GM12891 (cell line): ENCODE results near the gene RUNX2.

Experiments
- POLR2A ChIP-seq: IDR thresholded peaks from 2 replicates; pipeline ENCODE4 v1.6.1; 2011; ENCODE audit warnings: low read depth, low read length, control low read depth
- POLR2AphosphoS5 ChIP-seq: IDR thresholded peaks from 2 replicates; pipeline ENCODE4 v1.6.1; 2011; ENCODE audit warnings: low read depth, low read length, control low read depth

DNA sequence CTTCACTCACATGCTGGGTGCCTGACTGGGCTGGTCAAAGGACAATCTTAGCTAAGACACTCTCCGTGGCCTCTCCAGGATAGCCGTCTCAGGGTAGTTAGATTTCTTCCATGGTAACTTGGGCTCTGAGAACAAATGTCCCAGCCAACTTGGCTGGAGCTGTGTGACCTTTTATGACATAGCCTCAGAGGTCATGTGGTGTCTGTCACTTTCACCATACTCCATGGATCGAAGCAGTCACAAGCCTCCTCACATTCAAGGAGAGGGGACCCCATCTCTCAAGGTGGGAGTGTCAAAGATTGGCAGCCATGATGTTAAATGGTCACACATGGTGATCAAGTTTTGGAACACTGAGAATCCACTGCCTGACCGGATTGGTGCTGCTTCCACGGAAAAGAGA lies 240.5 kb downstream of the RUNX2 start:
- no peak for TF ChIP-seq POLR2AphosphoS5
- no peak for TF ChIP-seq POLR2A
